Effector memory CD8-positive, alpha-beta T cell (primary cell): Measurements from ENCODE around the gene PRKACA.

Experiments
- ATAC-seq: fragments of 150-1000 bp; cut with Tn5 transposase; replicated peaks from 2 replicates; pipeline ENCODE4 v1.10.0; 2021; ENCODE audit warnings: mild to moderate bottlenecking, moderate library complexity
- DNase-seq, 3 experiments: peaks; one replicate each; pipeline ENCODE4 v3.0.0; 2021
- H3K27ac Mint-ChIP-seq, 2 donors: one replicate each; pipeline ENCODE4 v1.8.0; 2022; ENCODE audit warnings: mild to moderate bottlenecking in 2 of 2, mixed read lengths in 2 of 2, moderate library complexity in 2 of 2
- H3K27me3 Mint-ChIP-seq, 2 donors: one replicate each; pipeline ENCODE4 v1.8.0; 2022; ENCODE audit warnings: mixed read lengths in 2 of 2
- H3K36me3 Mint-ChIP-seq: one replicate; pipeline ENCODE4 v1.8.0; 2022; ENCODE audit warnings: mild to moderate bottlenecking, moderate library complexity, mixed read lengths; ENCODE audit not compliant: insufficient read depth
- H3K4me1 Mint-ChIP-seq, 2 donors: one replicate each; pipeline ENCODE4 v1.8.0; 2022; ENCODE audit warnings: low read depth in 2 of 2, mixed read lengths in 2 of 2
- H3K4me3 Mint-ChIP-seq, 2 donors: one replicate each; pipeline ENCODE4 v1.8.0; 2022; ENCODE audit warnings: mild to moderate bottlenecking in 2 of 2, mixed read lengths in 2 of 2, moderate library complexity in 2 of 2
- H3K9me3 Mint-ChIP-seq, 2 donors: one replicate each; pipeline ENCODE4 v1.8.0; 2022; ENCODE audit warnings: mixed read lengths in 2 of 2
- total RNA-seq, 9 experiments: gene quantifications; one replicate each; lab custom pipeline; 2026; lab: John Stamatoyannopoulos, UW

The PRKACA gene
- total RNA-seq = 8.0 to 25.4 (median 11.4) reads per million in 9 experiments

GRCh38 chr19:14117668-14118164 is at the start of gene PRKACA:
PRKACA (minus strand) TSS chr19:14117762; CDS start chr19:14117547, 215 bp downstream.
- peaks cover 24 to 28% of the 10 kb centered on the region in 2 donors for H3K4me1 Mint-ChIP-seq
- H3K9me3 Mint-ChIP-seq = no peaks in the 10 kb centered on the region
- peak within 1 kb of the TSS; percentile 91 to 95 for H3K27ac Mint-ChIP-seq
- peak within 1 kb of the TSS; percentile 93 to 96 for H3K4me3 Mint-ChIP-seq
- peak; percentile 89 for ATAC-seq
- H3K36me3 Mint-ChIP-seq = peaks cover 26% of the 10 kb centered on the region
- peak; percentile 95 to 98 (median 97) for DNase-seq
- no peaks in the 10 kb centered on the region for H3K27me3 Mint-ChIP-seq

- H3K27ac Mint-ChIP-seq = peak overlapping the region; percentile 86 to 88
These were observed 49.5 kb upstream of the PRKACA start for GRCh38 chr19:14166999-14167575.

GRCh38 chr19:14165990-14166830 is 48.6 kb upstream of the PRKACA start:
- H3K9me3 Mint-ChIP-seq = no peaks in the 10 kb centered on the region
- H3K4me1 Mint-ChIP-seq = peaks cover 20% of the 10 kb centered on the region in 2 donors
- peak; percentile 21 to 44 (median 44) for DNase-seq
- peak overlapping the region; percentile 86 to 88 for H3K27ac Mint-ChIP-seq
- H3K4me3 Mint-ChIP-seq = peak overlapping the region; percentile 83 to 87
- peaks cover 15% of the 10 kb centered on the region for H3K36me3 Mint-ChIP-seq
- peak; percentile 81 for ATAC-seq
- no peaks in the 10 kb centered on the region for H3K27me3 Mint-ChIP-seq

More at GRCh38 chr19:14166999-14167575, 49.5 kb upstream of the PRKACA start:
- DNase-seq (no peak), ATAC-seq (peak; percentile 5)
- H3K4me1 Mint-ChIP-seq = peaks cover 20% of the 10 kb centered on the region in 2 donors
- H3K4me3 Mint-ChIP-seq = peak overlapping the region; percentile 83 to 87
- no peaks in the 10 kb centered on the region for H3K9me3 Mint-ChIP-seq
- no peaks in the 10 kb centered on the region for H3K27me3 Mint-ChIP-seq
- peaks cover 16% of the 10 kb centered on the region for H3K36me3 Mint-ChIP-seq

- H3K9me3 Mint-ChIP-seq = no peaks in the 10 kb centered on the region
- peak overlapping the region in 1 of 2 donors; percentile 42 for H3K4me3 Mint-ChIP-seq
- H3K4me1 Mint-ChIP-seq = peaks cover 20 to 22% of the 10 kb centered on the region in 2 donors
- H3K36me3 Mint-ChIP-seq = peaks cover 15% of the 10 kb centered on the region
- no peak for DNase-seq
- no peak for ATAC-seq
- no peaks in the 10 kb centered on the region for H3K27me3 Mint-ChIP-seq
- H3K27ac Mint-ChIP-seq = no peak overlapping the region
These were observed 47.3 kb upstream of the PRKACA start for GRCh38 chr19:14164724-14165493.

- H3K36me3 Mint-ChIP-seq = peaks cover 15% of the 10 kb centered on the region
- no peak for ATAC-seq
- peak overlapping the region in 1 of 2 donors; percentile 32 for H3K27ac Mint-ChIP-seq
- H3K9me3 Mint-ChIP-seq = no peaks in the 10 kb centered on the region
- peaks cover 20 to 22% of the 10 kb centered on the region in 2 donors for H3K4me1 Mint-ChIP-seq
- no peak for DNase-seq
- H3K27me3 Mint-ChIP-seq = no peaks in the 10 kb centered on the region
- no peak overlapping the region for H3K4me3 Mint-ChIP-seq
These were observed 46.5 kb upstream of the PRKACA start for GRCh38 chr19:14164082-14164481.

- no peak for DNase-seq
- Mint-ChIP-seq H3K27ac (no peak overlapping the region), H3K36me3 (peaks cover 18% of the 10 kb centered on the region), H3K27me3 (no peaks in the 10 kb centered on the region), H3K4me1 (peaks cover 15 to 18% of the 10 kb centered on the region in 2 donors), H3K4me3 (no peak overlapping the region), H3K9me3 (no peaks in the 10 kb centered on the region)
- no peak for ATAC-seq
These were observed 45.3 kb upstream of the PRKACA start for GRCh38 chr19:14162871-14163297.

GRCh38 chr19:14161305-14161704 is 43.7 kb upstream of the PRKACA start:
- H3K4me3 Mint-ChIP-seq = no peak overlapping the region
- no peak for ATAC-seq
- H3K9me3 Mint-ChIP-seq = no peaks in the 10 kb centered on the region
- DNase-seq = no peak
- H3K4me1 Mint-ChIP-seq = peaks cover 2 to 6% of the 10 kb centered on the region in 2 donors
- H3K36me3 Mint-ChIP-seq = peaks cover 9% of the 10 kb centered on the region
- no peak overlapping the region for H3K27ac Mint-ChIP-seq
- no peaks in the 10 kb centered on the region for H3K27me3 Mint-ChIP-seq

- ATAC-seq (no peak), DNase-seq (no peak)
- H3K36me3 Mint-ChIP-seq = peaks cover 3% of the 10 kb centered on the region
- peaks cover 0 to 1% of the 10 kb centered on the region in 2 donors for H3K4me1 Mint-ChIP-seq
- no peak overlapping the region for H3K4me3 Mint-ChIP-seq
- H3K9me3 Mint-ChIP-seq = no peaks in the 10 kb centered on the region
- no peaks in the 10 kb centered on the region for H3K27me3 Mint-ChIP-seq
- peak overlapping the region in 1 of 2 donors; percentile 54 for H3K27ac Mint-ChIP-seq
These were observed 42.6 kb upstream of the PRKACA start for GRCh38 chr19:14160017-14160703.

- peaks cover 3% of the 10 kb centered on the region for H3K36me3 Mint-ChIP-seq
- H3K4me3 Mint-ChIP-seq = no peak overlapping the region
- H3K27ac Mint-ChIP-seq = peak overlapping the region in 1 of 2 donors; percentile 69
- no peak for ATAC-seq
- no peaks in the 10 kb centered on the region for H3K27me3 Mint-ChIP-seq
- H3K4me1 Mint-ChIP-seq = peaks cover 0 to 3% of the 10 kb centered on the region in 2 donors
- no peaks in the 10 kb centered on the region for H3K9me3 Mint-ChIP-seq
- DNase-seq = no peak
These were observed 41.5 kb upstream of the PRKACA start for GRCh38 chr19:14159059-14159458.

- Mint-ChIP-seq H3K9me3 (no peaks in the 10 kb centered on the region), H3K36me3 (peaks cover 3% of the 10 kb centered on the region), H3K27ac (peak overlapping the region in 1 of 2 donors; percentile 69), H3K4me1 (peaks cover 0 to 3% of the 10 kb centered on the region in 2 donors), H3K27me3 (no peaks in the 10 kb centered on the region), H3K4me3 (no peak overlapping the region)
- no peak for ATAC-seq
- DNase-seq = no peak
These were observed 40.9 kb upstream of the PRKACA start for GRCh38 chr19:14158276-14159023.

- peaks cover 6% of the 10 kb centered on the region for H3K36me3 Mint-ChIP-seq
- ATAC-seq = no peak
- H3K4me3 Mint-ChIP-seq = no peak overlapping the region
- H3K27me3 Mint-ChIP-seq = no peaks in the 10 kb centered on the region
- no peak for DNase-seq
- no peaks in the 10 kb centered on the region for H3K9me3 Mint-ChIP-seq
- no peak overlapping the region for H3K27ac Mint-ChIP-seq
- peaks cover 0 to 3% of the 10 kb centered on the region in 2 donors for H3K4me1 Mint-ChIP-seq
These were observed 39.6 kb upstream of the PRKACA start for GRCh38 chr19:14156971-14157717.
